NCI-H446 (cell line): ENCODE results near the gene TRIM17.

Experiments used
- DNase-seq, 2 experiments: peaks; one replicate each; lab custom pipeline; 2025; lab: John Stamatoyannopoulos, UW

The TRIM17 gene

DNA sequence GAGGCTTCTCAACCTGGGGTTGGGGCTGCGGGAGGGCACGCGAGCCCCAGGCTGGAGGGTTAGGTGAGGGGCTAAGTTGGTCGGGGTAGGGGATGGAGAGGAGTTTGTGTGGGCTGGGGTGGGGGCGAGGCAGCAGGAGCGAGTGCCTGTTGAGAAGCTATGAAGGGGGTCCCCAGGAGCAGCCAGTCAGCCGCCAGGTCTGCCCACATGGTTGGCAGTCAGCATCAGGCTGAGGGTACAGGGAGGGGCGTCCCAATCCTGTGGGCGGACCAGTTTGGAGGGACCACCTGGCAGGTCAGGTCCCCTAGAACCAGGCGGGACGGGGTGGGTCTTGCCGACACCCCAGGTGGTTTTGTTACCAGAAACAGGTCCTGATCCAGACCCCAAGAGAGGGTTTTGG, 400 bp upstream of the TRIM17 start:
- no peak for DNase-seq

DNA sequence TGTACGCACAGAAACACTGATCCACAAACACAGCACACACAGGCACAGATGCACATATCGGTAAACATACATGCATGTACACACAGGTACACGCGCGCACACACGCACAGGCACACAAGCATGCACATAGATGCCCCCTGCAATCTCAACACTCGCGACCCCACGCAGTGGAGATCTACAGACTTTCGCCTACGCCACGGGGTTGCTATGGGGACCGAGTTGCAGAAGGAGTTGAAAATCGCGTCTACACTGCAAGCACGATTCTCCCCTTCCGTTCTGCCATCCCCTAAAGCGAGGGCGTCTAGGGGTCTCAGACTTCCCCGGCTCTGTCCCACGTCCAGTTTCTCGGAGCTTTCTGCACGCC, 826 bp downstream of the TRIM17 start:
- DNase-seq, result no peak

- DNase-seq, result no peak
Observed at GRCh38 chr1:228415221-228415620, 1.4 kb downstream of the TRIM17 start.

- DNase-seq, result no peak
Observed at GRCh38 chr1:228414511-228415211, 2.0 kb downstream of the TRIM17 start.

DNA sequence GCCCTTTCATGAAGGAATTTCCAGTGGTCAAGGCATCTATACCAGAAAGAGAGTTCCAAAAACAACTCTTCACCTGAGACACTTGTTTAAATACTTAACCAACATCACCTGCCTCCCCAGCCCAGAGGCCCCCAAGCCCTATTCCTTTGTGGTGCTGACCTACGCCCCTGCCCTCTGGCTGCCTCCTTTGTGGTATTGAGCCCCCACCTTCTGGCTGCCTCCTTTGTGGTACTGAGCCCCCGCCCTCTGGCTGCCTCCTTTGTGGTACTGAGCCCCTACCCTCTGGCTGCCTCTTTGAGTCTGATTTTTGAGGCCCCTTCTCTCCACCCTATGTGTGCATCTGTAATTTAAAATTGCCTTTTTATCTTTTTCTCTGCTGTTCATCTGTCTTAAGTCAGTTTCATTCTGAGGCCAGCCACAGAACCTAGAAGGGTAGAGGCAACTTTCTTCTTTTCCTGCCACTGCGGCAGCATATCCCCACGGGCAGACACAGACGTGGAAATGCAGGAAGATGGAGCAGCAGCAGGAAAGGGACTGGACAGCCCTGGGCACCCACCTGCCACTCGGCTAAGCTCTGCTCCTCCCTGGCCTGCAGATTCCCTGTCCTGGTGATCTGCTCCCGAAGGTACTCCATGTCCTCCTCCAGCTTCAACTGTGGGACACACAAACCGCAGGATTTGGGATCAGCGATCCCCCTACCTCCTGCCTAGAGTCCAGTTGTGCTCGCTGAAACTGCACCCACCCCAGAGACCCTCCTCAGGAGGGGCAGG, 3.2 kb downstream of the TRIM17 start:
- DNase-seq, result no peak

- no peak for DNase-seq
Observed at GRCh38 chr1:228411548-228412430, 4.9 kb downstream of the TRIM17 start.

GRCh38 chr1:228411121-228411520, 5.5 kb downstream of the TRIM17 start:
- DNase-seq, result no peak

GRCh38 chr1:228410671-228411070, 6.0 kb downstream of the TRIM17 start:
- DNase-seq, result no peak

DNA sequence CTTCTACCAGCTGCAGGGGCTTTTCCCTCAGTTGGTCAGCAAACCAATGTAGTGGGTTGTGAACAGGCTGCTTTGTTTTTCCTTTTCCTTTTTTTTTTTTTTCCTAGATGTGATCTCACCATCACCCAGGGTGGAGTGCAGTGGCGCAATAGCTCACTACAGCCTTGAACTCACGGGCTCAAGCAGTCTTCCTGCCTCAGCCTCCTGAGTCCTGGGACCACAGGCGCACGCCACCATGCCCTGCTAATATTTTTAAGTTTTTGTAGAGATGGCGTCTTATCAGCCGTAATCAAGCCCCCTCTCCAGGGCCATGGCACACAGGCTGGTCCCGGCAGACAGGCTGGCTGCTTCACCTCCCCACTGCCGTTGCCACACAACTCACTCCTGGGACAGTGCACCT, 6.6 kb downstream of the TRIM17 start:
- DNase-seq, result no peak

DNA sequence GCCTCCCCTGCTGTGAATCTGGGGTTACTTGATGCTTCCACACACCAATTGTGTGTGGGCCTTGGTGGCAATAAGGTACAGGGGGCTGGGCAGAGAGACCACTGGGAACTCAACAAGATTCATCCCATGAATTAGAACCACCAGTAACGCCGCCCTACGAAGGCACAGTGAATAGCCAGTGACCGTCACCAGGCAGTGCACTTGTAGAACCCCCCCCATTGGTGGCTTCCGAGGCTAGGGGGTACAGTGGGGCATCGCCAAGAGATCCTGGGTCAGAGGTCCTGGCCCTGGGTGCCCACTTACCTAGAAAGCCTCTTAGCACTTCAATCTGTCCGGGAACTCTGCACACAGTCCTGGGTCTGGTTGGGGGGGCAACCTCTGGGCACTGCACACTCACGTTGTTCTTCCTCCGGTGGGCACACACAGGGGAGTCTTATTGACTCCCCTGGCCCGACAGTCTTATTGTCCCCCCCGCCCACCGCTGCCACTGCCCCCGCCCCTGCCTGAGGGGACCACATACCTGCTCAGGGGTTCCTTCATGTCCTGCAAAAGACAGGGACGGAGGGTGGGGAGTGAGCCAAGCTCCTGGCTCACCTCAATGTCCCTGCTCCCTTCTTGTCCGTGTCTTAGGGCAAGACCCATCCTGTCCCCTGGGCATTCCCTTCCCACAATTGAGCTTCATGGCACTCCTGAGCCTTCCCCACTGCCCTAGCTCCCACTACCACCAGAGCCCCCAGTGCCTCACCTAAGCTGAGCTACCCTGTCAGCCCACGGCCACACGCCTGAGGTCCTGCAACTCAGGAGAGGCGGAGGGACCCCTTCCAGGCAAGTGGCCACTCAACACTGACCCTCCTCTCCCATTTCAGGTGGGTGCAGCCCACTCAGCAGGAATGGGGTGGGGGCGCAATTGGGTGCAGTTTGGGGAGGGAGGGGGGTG, 7.5 kb downstream of the TRIM17 start:
- no peak for DNase-seq

- no peak for DNase-seq
Observed at GRCh38 chr1:228408041-228408868, 8.4 kb downstream of the TRIM17 start.

GRCh38 chr1:228407106-228408040, 9.3 kb downstream of the TRIM17 start:
- no peak for DNase-seq

- DNase-seq, result no peak
Observed at GRCh38 chr1:228405979-228406228, 10.8 kb downstream of the TRIM17 start.

DNA sequence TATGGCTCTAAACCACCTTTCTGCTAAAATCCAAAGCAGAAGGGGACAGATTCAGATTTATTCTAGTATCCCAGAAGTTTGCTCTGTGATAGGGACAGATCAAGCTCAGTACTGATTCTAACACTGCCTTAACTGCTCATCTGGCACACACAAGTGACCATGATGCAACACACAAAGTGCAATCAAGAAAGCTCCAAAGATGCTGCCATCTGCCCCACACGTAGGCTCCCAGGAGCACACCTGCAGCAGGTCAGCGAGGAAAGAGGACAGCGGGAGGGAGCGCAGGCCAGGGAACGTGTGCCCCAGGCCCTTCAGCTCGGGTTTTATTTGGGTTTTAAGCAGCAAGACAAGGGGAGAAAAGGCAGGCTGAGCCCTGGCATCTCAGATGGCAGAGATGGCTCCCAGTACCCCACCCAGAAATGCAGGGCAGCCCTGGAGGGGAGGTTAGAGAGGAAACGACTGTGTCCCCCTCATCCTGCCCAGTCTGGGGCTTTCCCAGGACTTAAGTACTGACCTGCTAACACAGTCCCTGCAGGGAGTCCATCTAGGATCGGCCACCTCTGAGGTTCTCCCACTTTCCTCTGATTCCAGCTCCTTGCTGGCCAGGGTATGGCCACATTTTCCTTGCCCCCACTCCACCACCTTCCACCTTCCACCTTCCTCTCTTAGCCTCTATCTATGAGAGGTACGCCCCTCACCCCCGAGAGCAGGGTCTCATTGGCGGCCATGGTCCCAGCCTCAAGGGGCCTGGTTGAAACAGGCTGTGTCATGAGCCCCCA, 11.3 kb downstream of the TRIM17 start:
- no peak for DNase-seq

DNA sequence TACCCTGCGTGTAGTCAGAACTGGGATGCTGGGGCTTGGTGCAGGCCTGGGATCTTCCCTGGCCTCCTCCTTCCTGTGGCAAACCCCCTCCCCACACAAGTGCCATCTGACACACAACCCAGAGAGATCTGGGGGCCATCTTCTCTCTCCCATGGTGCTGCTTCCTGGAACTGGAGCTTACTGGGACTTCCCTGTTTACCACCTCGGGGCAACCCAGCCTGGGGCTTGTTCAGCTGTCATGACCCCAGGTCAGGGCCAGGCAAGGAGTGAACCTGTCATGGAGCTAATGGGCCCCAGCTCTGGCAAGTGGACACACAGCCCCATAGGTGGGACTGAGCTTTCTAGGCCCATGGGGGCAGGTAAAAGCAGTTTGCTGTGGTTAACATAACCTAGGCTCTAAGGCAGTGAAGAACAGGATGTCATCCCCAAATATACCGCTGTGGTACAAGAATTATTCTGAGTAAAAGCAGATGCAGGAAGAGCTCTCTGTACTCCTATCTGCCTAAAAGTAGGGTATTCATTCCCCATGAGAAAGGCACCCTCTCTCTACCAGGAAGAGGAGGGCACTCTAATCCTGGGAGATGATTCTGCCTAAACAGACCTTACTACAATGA, 12.4 kb downstream of the TRIM17 start:
- no peak for DNase-seq

DNA sequence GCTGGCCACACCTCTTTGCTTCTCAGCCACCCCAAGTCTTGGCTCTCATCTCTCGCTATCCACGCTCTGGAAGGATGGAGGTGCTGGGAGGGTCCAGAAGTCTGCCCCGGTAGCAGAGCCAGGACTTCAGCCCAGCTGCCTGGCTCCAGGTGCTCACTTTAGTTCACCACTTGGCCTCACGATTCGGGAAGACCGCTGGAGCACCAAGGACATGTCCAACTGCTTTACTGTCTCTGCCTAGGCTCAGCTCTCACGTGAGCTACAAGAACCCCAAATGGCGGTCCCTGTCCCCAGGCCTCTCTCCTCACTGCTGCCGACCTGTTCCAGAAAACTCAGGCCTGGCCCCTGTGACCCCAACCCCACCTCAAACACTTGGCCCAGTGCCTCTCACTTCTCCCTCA, 13.4 kb downstream of the TRIM17 start:
- DNase-seq, result no peak

DNA sequence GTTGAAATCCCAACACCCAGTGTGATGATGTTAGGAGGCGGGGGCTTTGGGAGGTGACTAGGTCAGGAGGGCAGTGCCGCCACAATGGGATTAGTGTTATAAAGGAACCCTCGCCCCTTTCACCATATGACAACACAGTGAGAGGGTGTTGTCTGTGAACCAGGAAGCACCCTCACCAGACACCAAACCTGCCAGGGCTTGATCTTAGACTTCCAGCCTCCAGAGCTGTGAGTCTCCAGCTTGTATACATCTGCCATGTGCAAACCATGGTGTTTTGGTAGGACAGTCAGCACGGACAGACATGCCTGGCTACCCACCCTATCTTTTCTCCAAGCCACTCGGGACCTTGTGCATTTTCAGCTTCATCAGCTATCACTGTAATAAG, 14.0 kb downstream of the TRIM17 start:
- no peak for DNase-seq

- no peak for DNase-seq
Observed at GRCh38 chr1:228401782-228402640, 14.7 kb downstream of the TRIM17 start.
